GM12872 (cell line): ENCODE measurements around the gene TYMS.
A peak's percentile ranks its signal among the peaks of the same experiment; 100 is the strongest.

Experiments used
- CTCF ChIP-seq: IDR thresholded peaks from 3 replicates; pipeline ENCODE4 v1.5.1; 2011; ENCODE audit warnings: low read depth, mild to moderate bottlenecking, low read length, moderate library complexity; ENCODE audit not compliant: insufficient read depth

Gene TYMS

DNA sequence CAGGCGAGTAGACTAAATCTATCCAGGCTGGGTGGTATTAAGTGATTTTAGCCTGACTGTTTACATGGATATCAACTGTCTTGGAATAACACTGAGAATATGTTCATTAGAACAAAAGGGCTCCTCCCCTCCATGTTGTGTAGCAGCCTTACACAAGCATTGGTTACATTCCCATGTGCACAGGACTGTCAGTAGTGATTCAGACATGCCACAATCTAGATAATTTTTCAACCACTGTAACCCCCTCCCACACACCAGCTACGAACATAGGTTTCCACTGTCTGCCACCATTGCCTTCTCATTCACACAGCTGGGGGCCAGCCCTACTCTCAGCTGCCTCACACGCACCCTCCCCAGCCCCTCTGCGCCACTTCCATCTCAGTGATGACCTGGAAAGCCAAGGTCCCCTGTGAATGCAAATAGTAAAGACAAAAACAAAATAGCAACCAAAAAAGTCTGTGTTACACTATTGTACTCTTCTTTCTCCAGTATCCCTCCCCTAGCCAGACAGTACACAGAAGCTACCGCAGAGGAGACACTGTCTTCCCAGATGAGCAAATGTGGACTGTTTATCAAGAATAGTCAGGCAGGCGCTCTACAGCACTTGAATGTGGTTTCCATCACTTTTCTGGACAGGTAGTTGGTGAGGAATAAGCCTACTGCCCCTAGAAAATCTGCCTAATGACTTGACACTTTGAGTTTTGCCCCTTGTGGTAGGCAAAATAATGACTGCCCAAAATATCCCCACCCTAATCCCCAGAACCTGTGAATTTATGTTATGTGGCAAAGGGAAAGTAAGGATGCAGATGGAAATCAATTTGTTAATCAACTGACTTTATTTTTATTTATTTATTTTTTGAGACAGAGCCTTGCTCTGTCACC, 27.9 kb upstream of the TYMS start:
- peak; percentile 43; the same call in 1 of the 3 replicates for TF ChIP-seq CTCF

- no peak for TF ChIP-seq CTCF
Measured at GRCh38 chr18:631560-631959, 25.9 kb upstream of the TYMS start.

- no peak for TF ChIP-seq CTCF
Measured at GRCh38 chr18:634551-635045, 22.9 kb upstream of the TYMS start.

DNA sequence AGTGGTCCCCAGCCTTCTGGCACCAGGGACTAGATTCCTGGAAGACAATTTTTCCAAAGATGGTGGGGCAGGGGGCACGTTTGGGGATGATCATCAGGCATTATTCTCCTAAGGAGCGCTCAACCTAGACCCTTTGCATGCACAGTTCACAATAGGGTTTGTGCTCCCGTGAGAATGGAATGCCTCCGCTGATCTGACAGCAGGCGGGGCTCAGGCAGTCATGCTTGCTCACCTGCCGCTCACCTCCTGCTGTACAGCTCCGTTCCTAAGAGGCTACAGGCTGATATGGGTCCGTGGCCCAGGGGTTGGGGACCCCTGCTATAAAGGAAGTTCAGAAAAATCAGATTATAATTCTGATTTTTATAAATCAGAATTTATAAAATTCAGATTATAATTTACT, 22.3 kb upstream of the TYMS start:
- TF ChIP-seq CTCF = no peak

DNA sequence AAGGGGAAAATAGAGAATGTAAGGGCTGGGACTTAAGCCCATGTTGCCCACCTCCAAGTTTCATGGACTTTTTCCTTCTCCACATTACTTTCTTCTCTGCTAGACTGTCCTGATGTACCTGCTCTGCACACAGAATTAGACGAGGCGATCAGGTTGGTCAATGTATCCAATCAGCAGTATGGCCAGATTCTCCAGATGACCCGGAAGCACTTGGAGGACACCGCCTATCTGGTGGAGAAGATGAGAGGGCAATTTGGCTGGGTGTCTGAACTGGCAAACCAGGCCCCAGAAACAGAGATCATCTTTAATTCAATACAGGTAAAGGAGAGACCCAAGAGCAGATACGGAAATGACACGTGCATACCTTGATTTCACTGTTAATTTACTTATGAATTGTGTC, 16.2 kb upstream of the TYMS start:
- TF ChIP-seq CTCF = no peak

GRCh38 chr18:644395-645004, 13.0 kb upstream of the TYMS start:
- TF ChIP-seq CTCF = no peak

DNA sequence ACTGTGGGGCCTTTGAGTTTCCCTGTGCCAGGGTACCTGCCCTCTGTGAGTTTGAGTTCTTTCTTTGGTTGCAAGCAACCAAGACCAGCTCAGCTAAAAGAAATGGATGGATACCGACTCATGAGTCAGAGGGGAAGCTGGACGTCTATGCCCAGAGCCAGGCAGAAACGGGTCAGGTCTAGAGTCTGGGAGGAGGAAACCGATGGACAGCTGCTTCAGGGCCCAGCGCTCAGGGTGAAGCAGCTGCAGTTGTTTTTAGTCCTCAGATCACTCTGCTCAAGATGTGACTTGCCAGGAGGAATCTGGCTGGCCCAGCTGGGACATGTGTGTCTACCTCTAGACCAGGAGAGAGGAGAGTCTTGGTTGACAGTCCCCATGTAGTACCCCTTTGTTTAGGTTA, 10.1 kb upstream of the TYMS start:
- TF ChIP-seq CTCF = no peak
